HUES6 (cell line): ENCODE data around the gene SELENOS.

ENCODE experiments used
- H3K27ac ChIP-seq: 2 replicates; pipeline ENCODE4 v1.7.0; 2013; ENCODE audit warnings: low read depth, mild to moderate bottlenecking, low read length, inconsistent platforms
- H3K27me3 ChIP-seq: 2 replicates; pipeline ENCODE4 v1.6.1; 2013; ENCODE audit warnings: low read length; ENCODE audit not compliant: control insufficient read depth, insufficient read depth
- H3K36me3 ChIP-seq: 2 replicates; pipeline ENCODE4 v1.6.1; 2013; ENCODE audit warnings: low read length; ENCODE audit not compliant: control insufficient read depth, insufficient read depth
- H3K4me1 ChIP-seq: 2 replicates; pipeline ENCODE4 v1.6.1; 2013; ENCODE audit warnings: low read length; ENCODE audit not compliant: control insufficient read depth, insufficient read depth
- H3K4me3 ChIP-seq: 2 replicates; pipeline ENCODE4 v1.5.1; 2013; ENCODE audit warnings: low read depth, low read length
- H3K9ac ChIP-seq: one replicate; pipeline ENCODE4 v1.6.1; 2013; ENCODE audit warnings: mild to moderate bottlenecking, low read length
- H3K9me3 ChIP-seq: 2 replicates; pipeline ENCODE4 v1.6.1; 2013; ENCODE audit warnings: low read depth, low read length; ENCODE audit not compliant: control insufficient read depth, insufficient read depth

The SELENOS gene

GRCh38 chr15:101318839-101319238, 41.6 kb upstream of the SELENOS start:
- H3K27ac ChIP-seq: no peak overlapping the region
- H3K27me3 ChIP-seq: no peaks in the 10 kb centered on the region
- no peak overlapping the region for H3K9ac ChIP-seq
- no peaks in the 10 kb centered on the region for H3K36me3 ChIP-seq
- no peaks in the 10 kb centered on the region for H3K9me3 ChIP-seq
- no peak overlapping the region for H3K4me3 ChIP-seq
- H3K4me1 ChIP-seq: no peaks in the 10 kb centered on the region

DNA sequence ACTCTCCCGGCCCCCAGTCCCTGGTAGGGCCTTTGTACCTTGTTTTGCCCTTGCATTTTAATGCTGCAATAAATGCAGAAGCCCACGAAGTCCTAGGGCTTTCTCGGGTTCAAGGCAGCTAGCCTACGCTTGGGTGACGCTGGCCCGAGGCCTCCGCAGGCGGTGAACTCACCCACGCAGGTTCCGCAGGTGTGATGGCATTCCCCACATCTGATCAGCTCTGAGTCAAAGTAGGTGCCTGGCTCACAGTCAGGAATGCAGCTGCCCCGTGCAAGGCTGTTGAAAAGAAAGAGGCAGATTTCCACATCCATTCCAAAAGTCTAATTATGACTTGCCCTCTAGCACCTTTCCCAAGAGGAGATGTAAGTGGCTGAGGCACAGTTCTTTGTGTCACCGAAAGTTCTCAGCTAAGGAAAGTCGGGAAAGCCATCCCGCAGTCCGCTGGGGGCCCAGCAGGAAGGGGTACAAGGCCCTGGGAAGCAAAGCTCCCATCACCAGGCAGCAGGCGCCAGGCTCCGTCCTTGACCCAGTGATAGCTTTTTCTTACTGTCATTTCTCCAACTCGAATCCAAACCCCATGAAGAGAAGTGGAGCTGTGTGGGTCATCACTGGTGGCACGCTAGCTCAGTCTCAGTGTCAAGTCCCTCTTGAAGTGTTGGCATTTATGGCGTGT, 41.0 kb upstream of the SELENOS start:
- H3K9me3 ChIP-seq: no peaks in the 10 kb centered on the region
- H3K4me1 ChIP-seq: no peaks in the 10 kb centered on the region
- no peak overlapping the region for H3K4me3 ChIP-seq
- no peak overlapping the region for H3K27ac ChIP-seq
- H3K9ac ChIP-seq: no peak overlapping the region
- H3K27me3 ChIP-seq: no peaks in the 10 kb centered on the region
- no peaks in the 10 kb centered on the region for H3K36me3 ChIP-seq

- Histone ChIP-seq H3K9ac (no peak overlapping the region), H3K4me1 (no peaks in the 10 kb centered on the region), H3K9me3 (no peaks in the 10 kb centered on the region), H3K36me3 (no peaks in the 10 kb centered on the region), H3K4me3 (no peak overlapping the region), H3K27me3 (no peaks in the 10 kb centered on the region), H3K27ac (no peak overlapping the region)
These were observed 40.1 kb upstream of the SELENOS start for GRCh38 chr15:101317336-101317872.

DNA sequence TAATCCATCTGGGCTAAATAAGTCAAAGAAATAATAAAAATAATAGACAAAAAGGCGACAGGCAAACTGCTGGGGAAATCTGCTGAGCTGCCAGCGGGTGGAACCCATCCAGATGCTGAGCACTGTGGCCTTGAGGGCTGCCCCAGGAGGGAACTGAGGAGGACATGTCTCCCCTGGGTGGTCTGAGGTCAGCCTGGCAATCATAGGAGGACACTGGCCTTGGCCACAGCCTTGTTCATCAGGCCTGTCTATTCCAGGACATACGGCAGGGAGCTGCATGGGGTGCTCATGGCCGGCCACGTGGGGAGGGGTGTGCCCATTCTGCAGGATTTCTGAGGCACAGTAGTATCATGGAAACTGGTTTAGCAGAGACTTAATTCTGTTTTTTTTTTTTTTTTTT, 39.2 kb upstream of the SELENOS start:
- Histone ChIP-seq H3K9me3 (no peaks in the 10 kb centered on the region), H3K36me3 (no peaks in the 10 kb centered on the region), H3K9ac (no peak overlapping the region), H3K27me3 (no peaks in the 10 kb centered on the region), H3K27ac (no peak overlapping the region), H3K4me1 (no peaks in the 10 kb centered on the region), H3K4me3 (no peak overlapping the region)

GRCh38 chr15:101315736-101316135, 38.5 kb upstream of the SELENOS start:
- H3K4me3 ChIP-seq: no peak overlapping the region
- H3K27ac ChIP-seq: no peak overlapping the region
- H3K27me3 ChIP-seq: no peaks in the 10 kb centered on the region
- H3K9ac ChIP-seq: no peak overlapping the region
- H3K4me1 ChIP-seq: no peaks in the 10 kb centered on the region
- no peaks in the 10 kb centered on the region for H3K36me3 ChIP-seq
- H3K9me3 ChIP-seq: no peaks in the 10 kb centered on the region

DNA sequence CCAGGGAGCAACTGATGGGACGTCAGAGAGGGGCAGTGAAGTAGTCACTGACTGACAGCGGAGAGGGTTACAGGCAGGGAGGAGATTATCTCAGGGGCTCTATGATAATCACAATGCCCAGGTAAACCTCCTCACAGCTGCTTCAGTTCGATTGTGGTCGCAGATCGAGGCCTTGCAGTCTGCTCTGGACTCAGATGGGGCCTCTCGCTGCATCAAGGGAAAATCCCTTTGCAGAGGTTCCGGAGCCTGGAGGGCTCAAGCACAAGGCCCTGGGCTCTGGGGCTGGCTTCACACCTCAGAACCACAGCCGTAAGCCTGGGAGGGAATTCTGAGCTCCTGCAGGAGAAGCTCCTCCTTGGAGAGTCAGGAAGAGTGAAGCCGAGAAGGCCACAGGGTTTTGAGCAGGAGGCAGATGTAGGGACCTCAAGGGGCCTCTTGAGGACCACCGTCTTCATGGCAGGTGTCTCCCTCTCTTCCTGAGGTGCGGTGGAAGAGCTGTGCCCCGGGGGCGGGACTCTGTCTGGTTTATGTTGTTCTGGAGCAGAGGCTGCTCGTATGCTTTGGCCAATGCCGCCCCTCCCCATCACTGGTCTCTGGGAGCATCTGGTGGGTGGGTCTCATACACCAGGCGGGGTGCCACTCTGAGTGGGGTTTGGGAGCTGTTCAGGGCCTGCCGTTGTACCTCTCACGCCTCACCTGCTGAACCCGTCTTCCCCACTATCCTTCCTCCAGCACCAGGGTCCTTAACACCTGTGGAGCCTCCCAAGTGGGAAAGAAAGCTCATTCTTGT, 37.2 kb upstream of the SELENOS start:
- Histone ChIP-seq H3K4me1 (no peaks in the 10 kb centered on the region), H3K9ac (no peak overlapping the region), H3K9me3 (no peaks in the 10 kb centered on the region), H3K27me3 (no peaks in the 10 kb centered on the region), H3K27ac (no peak overlapping the region), H3K4me3 (no peak overlapping the region), H3K36me3 (no peaks in the 10 kb centered on the region)

- no peak overlapping the region for H3K27ac ChIP-seq
- no peaks in the 10 kb centered on the region for H3K9me3 ChIP-seq
- no peaks in the 10 kb centered on the region for H3K4me1 ChIP-seq
- H3K36me3 ChIP-seq: no peaks in the 10 kb centered on the region
- no peak overlapping the region for H3K9ac ChIP-seq
- no peaks in the 10 kb centered on the region for H3K27me3 ChIP-seq
- no peak overlapping the region for H3K4me3 ChIP-seq
These were observed 35.9 kb upstream of the SELENOS start for GRCh38 chr15:101313041-101313761.

GRCh38 chr15:101310508-101310907, 33.2 kb upstream of the SELENOS start:
- Histone ChIP-seq H3K27ac (no peak overlapping the region), H3K27me3 (no peaks in the 10 kb centered on the region), H3K36me3 (no peaks in the 10 kb centered on the region)

GRCh38 chr15:101310161-101310480, 32.8 kb upstream of the SELENOS start:
- Histone ChIP-seq H3K4me1 (no peaks in the 10 kb centered on the region), H3K36me3 (no peaks in the 10 kb centered on the region), H3K27ac (no peak overlapping the region), H3K9me3 (no peaks in the 10 kb centered on the region), H3K4me3 (no peak overlapping the region), H3K27me3 (no peaks in the 10 kb centered on the region), H3K9ac (no peak overlapping the region)

More at GRCh38 chr15:101310508-101310907, 33.2 kb upstream of the SELENOS start:
- Histone ChIP-seq H3K9ac (no peak overlapping the region), H3K4me3 (no peak overlapping the region), H3K4me1 (no peaks in the 10 kb centered on the region), H3K9me3 (no peaks in the 10 kb centered on the region)

DNA sequence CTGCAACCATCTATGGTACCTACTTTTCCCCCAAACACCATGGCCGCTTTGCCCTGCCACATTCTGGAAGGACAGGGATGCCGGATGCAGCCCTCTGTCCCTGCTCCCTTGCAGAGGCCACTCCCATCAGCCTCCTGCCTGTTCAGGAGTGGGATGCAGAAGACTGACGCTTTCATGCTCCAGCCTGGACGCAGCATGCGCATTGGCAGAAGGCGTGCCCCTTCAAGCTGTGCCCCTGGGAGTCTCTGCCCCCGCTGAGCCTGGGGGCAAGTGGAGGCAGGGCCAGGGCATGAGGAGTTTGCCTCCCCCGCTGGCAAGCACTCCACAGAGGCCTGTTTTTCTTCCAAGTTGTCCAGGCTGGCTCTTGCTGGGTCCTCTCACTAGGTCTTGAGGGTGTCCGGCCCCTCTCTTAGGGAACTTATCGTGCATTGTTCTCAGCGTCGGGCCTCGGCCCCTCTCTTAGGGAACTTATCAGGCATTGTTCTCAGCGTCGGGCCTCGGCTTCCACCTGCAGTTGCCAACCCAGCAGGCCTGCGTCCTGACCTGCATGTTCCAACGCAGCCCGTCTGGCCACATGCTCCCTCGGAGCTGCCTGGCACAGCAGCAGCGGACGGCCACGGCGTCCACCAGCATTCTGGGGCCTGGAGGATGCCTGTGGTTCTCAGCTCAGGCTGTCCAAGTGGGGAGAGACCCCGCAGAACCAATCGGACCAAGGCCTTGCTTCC, 32.3 kb upstream of the SELENOS start:
- Histone ChIP-seq H3K4me1 (no peaks in the 10 kb centered on the region), H3K27me3 (no peaks in the 10 kb centered on the region), H3K27ac (no peak overlapping the region), H3K9ac (no peak overlapping the region), H3K9me3 (no peaks in the 10 kb centered on the region), H3K4me3 (no peak overlapping the region), H3K36me3 (no peaks in the 10 kb centered on the region)
